Left kidney (tissue), 2 donors: ENCODE data around the gene INPP5J. TPM values are rescaled to one million over a fixed set of nuclear protein-coding genes. Genes with fewer than 3 reads are reported as not detected.
A peak's percentile ranks its signal among the peaks of the same experiment; 100 is the strongest.
"Not testable (repeated sequence)": the region's sequence is repeated elsewhere in the genome, so short reads cannot be mapped to it uniquely, and the experiment has no call there.

ENCODE experiments used
- DNase-seq: peaks from one replicate; pipeline ENCODE4 v3.0.0-alpha.2; 2013
- polyA plus RNA-seq: library from polyadenylated mRNA; unstranded; fragments of 120-200 nt; gene quantifications from one replicate; pipeline ENCODE4 v1.2.1, GENCODE V29; 2013; ENCODE audit not compliant: insufficient read length

INPP5J gene
- polyA plus RNA-seq, 1 donor, result 4.9 TPM

- DNase-seq, result no peak
These were observed 29.1 kb downstream of the INPP5J start for GRCh38 chr22:31151872-31152271.

- no peak for DNase-seq
These were observed 30.6 kb downstream of the INPP5J start for GRCh38 chr22:31153357-31153756.

- no peak for DNase-seq
These were observed 32.2 kb downstream of the INPP5J start for GRCh38 chr22:31154975-31155374.

- no peak for DNase-seq
These were observed 32.7 kb downstream of the INPP5J start for GRCh38 chr22:31155422-31155821.

GRCh38 chr22:31160328-31160978, 37.7 kb downstream of the INPP5J start:
- peak; percentile 14 for DNase-seq

GRCh38 chr22:31161386-31161785, 38.6 kb downstream of the INPP5J start:
- DNase-seq, result no peak

- DNase-seq, result no peak
These were observed 39.4 kb downstream of the INPP5J start for GRCh38 chr22:31162015-31162765.

- no peak for DNase-seq
These were observed 48.2 kb downstream of the INPP5J start for GRCh38 chr22:31170971-31171370.

- not testable (repeated sequence) for DNase-seq
These were observed 49.0 kb downstream of the INPP5J start for GRCh38 chr22:31171734-31172133.

- no peak for DNase-seq
These were observed 50.8 kb downstream of the INPP5J start for GRCh38 chr22:31173386-31174145.

- DNase-seq, result no peak
These were observed 54.2 kb downstream of the INPP5J start for GRCh38 chr22:31176923-31177322.

GRCh38 chr22:31177420-31178162, 54.8 kb downstream of the INPP5J start:
- no peak for DNase-seq

- DNase-seq, result no peak
These were observed 56.1 kb downstream of the INPP5J start for GRCh38 chr22:31178859-31179258.

GRCh38 chr22:31179345-31179744, 56.6 kb downstream of the INPP5J start:
- DNase-seq, result peak; percentile 15

- DNase-seq, result no peak
These were observed 61.2 kb downstream of the INPP5J start for GRCh38 chr22:31184015-31184414.

Other genes with a start within 250 kb of the INPP5J start
- gene MORC2, start 154.2 kb upstream of the INPP5J start, polyA plus RNA-seq, result 38.2 TPM
- 257 TPM for gene TUG1, start 153.7 kb upstream of the INPP5J start, polyA plus RNA-seq
- 37.1 TPM for gene SMTN, start 41.6 kb upstream of the INPP5J start, polyA plus RNA-seq
- gene SELENOM, start 15.4 kb upstream of the INPP5J start, polyA plus RNA-seq, result 3.5 TPM
- 0.18 TPM for gene PLA2G3, start 17.5 kb downstream of the INPP5J start, polyA plus RNA-seq
- 52.9 TPM for gene RNF185, start 37.2 kb downstream of the INPP5J start, polyA plus RNA-seq
- gene LIMK2, start 89.3 kb downstream of the INPP5J start, polyA plus RNA-seq, result 50.4 TPM
- gene PIK3IP1, start 169.5 kb downstream of the INPP5J start, polyA plus RNA-seq, result 10.6 TPM
- gene PATZ1, start 223.4 kb downstream of the INPP5J start, polyA plus RNA-seq, result 71.9 TPM